Thyroid gland (tissue), 4 donors: ENCODE measurements around the gene FRYL.

Experiments used
- POLR2A ChIP-seq, 2 donors: fragments of 450-650 bp; IDR thresholded peaks; one replicate each; pipeline ENCODE4 v1.6.1; 2017; ENCODE audit warnings: antibody characterized with exemption in 2 of 2, mild to moderate bottlenecking in 2 of 2, moderate library complexity in 1 of 2
- TF ChIP-seq, protein P1 (sequence below), 6 experiments: fragments of 200-600 bp in 3 of 6; fragments of 450-650 bp in 3 of 6; sonication (generic) in 3 of 6; IDR thresholded peaks; one replicate each; pipeline ENCODE4 v1.5.1; 2016 to 2019; ENCODE audit warnings: antibody characterized with exemption in 6 of 6, mild to moderate bottlenecking in 2 of 6, inconsistent platforms in 1 of 6, moderate library complexity in 1 of 6

- TF ChIP-seq, protein P1, sequence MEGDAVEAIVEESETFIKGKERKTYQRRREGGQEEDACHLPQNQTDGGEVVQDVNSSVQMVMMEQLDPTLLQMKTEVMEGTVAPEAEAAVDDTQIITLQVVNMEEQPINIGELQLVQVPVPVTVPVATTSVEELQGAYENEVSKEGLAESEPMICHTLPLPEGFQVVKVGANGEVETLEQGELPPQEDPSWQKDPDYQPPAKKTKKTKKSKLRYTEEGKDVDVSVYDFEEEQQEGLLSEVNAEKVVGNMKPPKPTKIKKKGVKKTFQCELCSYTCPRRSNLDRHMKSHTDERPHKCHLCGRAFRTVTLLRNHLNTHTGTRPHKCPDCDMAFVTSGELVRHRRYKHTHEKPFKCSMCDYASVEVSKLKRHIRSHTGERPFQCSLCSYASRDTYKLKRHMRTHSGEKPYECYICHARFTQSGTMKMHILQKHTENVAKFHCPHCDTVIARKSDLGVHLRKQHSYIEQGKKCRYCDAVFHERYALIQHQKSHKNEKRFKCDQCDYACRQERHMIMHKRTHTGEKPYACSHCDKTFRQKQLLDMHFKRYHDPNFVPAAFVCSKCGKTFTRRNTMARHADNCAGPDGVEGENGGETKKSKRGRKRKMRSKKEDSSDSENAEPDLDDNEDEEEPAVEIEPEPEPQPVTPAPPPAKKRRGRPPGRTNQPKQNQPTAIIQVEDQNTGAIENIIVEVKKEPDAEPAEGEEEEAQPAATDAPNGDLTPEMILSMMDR (IDR thresholded peaks at IDR 0.05), result no peak
- TF ChIP-seq POLR2A (IDR thresholded peaks at IDR 0.05), result no peak
These were observed 33.9 kb upstream of the FRYL start for GRCh38 chr4:48813964-48814363.
